ENCODE data around the gene PRKAG1.

DNA sequence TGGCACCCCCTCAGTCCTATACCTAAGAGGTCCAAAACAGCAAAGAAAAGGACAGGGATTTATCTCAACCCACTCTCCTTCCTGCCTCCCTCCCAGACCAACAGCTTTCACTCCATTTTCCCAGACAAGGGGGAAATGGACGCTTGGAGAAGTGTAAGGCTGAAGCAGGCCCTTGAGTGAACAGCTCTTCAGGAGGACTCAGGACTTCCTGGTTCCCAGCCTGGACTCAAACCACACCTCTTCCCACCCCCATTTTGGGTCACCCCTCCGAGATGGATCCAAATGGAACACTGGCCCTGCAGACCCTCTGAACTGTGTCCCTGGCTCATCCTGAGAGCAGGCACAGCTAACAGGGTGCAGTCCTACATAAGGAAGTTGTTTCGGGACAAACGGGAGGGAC, 39.3 kb upstream of the PRKAG1 start:
- no peak for TF ChIP-seq EZH2 (IDR thresholded peaks at IDR 0.05)
- no peak for TF ChIP-seq POLR2AphosphoS5 (IDR thresholded peaks at IDR 0.05; ENCODE audit: borderline replicate concordance, low read depth, low read length)
